Measurements from ENCODE around the gene DPY19L3. TPM values are rescaled to one million over a fixed set of nuclear protein-coding genes. Genes with fewer than 3 reads are reported as not detected.

DPY19L3 gene
- polyA plus RNA-seq, 1 of the 3 experiments (the other 2 are of a cell fraction), result 25.2 TPM

- Histone ChIP-seq H3K79me2 (ENCODE audit: insufficient read depth) (no peaks in the 10 kb centered on the region; the same call in 1 of the 2 replicates), H3K4me2 (no peak overlapping the region), H3K9ac (no peak overlapping the region), H3K27ac (ENCODE audit: low read depth in 2 of 2, low read length in 1 of 2) (no peak overlapping the region), H3K4me3 (ENCODE audit: low read depth in 2 of 2, low read length in 1 of 2) (no peak overlapping the region), H2AFZ (ENCODE audit: low read depth) (no peak overlapping the region), H3K9me3 (no peaks in the 10 kb centered on the region), H3K4me1 (ENCODE audit: control insufficient read depth in 1 of 2, insufficient read depth in 2 of 2, low read depth in 1 of 2, low read length in 1 of 2) (no peaks in the 10 kb centered on the region; a peak in 1 of 4 replicates), H3F3A (replicated peaks; ENCODE audit: insufficient read depth) (no peaks in the 10 kb centered on the region), H4K20me1 (ENCODE audit: insufficient read depth) (no peaks in the 10 kb centered on the region), H3K36me3 (replicated peaks in 1 of 2; ENCODE audit: control insufficient read depth in 1 of 2, insufficient read depth in 2 of 2, low read length in 1 of 2) (peaks cover 27 to 41% of the 10 kb centered on the region in 2 experiments), H3K9me2 (no peaks in the 10 kb centered on the region; the same call in 1 of the 2 replicates), H3K27me3 (ENCODE audit: insufficient read depth) (no peaks in the 10 kb centered on the region)
- CTCF ChIA-PET, result interaction anchor here (0.6 to 1.4 kb wide), 4 partner anchors 14 to 1224 kb away, joined by 3 to 4 read pairs (median 3); no protein-coding TSS in a partner anchor
- no peak for DNase-seq
- POLR2A ChIA-PET, result interaction anchor here (0.9 kb wide), 1 partner anchor 13 kb away, joined by 6 read pairs; the partner anchor contains the start of gene DPY19L3
- TF ChIP-seq USF2 (IDR thresholded peaks at IDR 0.05; ENCODE audit: borderline replicate concordance, low read depth, low read length), result no peak
- TF ChIP-seq MAX (IDR thresholded peaks at IDR 0.05; ENCODE audit: low read depth), result no peak
- no peak for TF ChIP-seq CHD2 (IDR thresholded peaks at IDR 0.05; ENCODE audit: low read length, partially characterized antibody)
- no peak for TF ChIP-seq FOSL2 (IDR thresholded peaks at IDR 0.05; ENCODE audit: borderline replicate concordance, low read depth)
- TF ChIP-seq YY1 (IDR thresholded peaks at IDR 0.05; ENCODE audit: low read depth), result no peak
- no peak for TF ChIP-seq RAD21 (IDR thresholded peaks at IDR 0.05; ENCODE audit: low read length)
- 89% methylated on average over 3 of the region's 3 CpGs for WGBS (ENCODE audit: low lambda C conversion rate)
These were observed 12.6 kb downstream of the DPY19L3 start for GRCh38 chr19:32418155-32418554.

- Histone ChIP-seq H3K27me3 (ENCODE audit: insufficient read depth) (no peaks in the 10 kb centered on the region), H3K4me3 (ENCODE audit: low read depth in 2 of 2, low read length in 1 of 2) (no peak overlapping the region), H3K4me2 (no peak overlapping the region), H3K79me2 (ENCODE audit: insufficient read depth) (no peaks in the 10 kb centered on the region; the same call in 1 of the 2 replicates), H4K20me1 (ENCODE audit: insufficient read depth) (no peaks in the 10 kb centered on the region), H3F3A (replicated peaks; ENCODE audit: insufficient read depth) (peaks cover 4% of the 10 kb centered on the region), H3K36me3 (replicated peaks in 1 of 2; ENCODE audit: control insufficient read depth in 1 of 2, insufficient read depth in 2 of 2, low read length in 1 of 2) (peaks cover 6 to 37% of the 10 kb centered on the region in 2 experiments), H2AFZ (ENCODE audit: low read depth) (no peak overlapping the region), H3K27ac (ENCODE audit: low read depth in 2 of 2, low read length in 1 of 2) (no peak overlapping the region), H3K4me1 (ENCODE audit: control insufficient read depth in 1 of 2, insufficient read depth in 2 of 2, low read depth in 1 of 2, low read length in 1 of 2) (no peaks in the 10 kb centered on the region; a peak in 1 of 4 replicates), H3K9ac (no peak overlapping the region), H3K9me3 (no peaks in the 10 kb centered on the region), H3K9me2 (no peaks in the 10 kb centered on the region; the same call in 1 of the 2 replicates)
- no peak for TF ChIP-seq TAF1 (IDR thresholded peaks at IDR 0.05; ENCODE audit: borderline replicate concordance, low read depth, low read length)
- no peak for TF ChIP-seq CTCF (IDR thresholded peaks at IDR 0.05)
- no peak for TF ChIP-seq JUND (IDR thresholded peaks at IDR 0.05)
- TF ChIP-seq YY1 (IDR thresholded peaks at IDR 0.05; ENCODE audit: low read depth), result no peak
- no peak for TF ChIP-seq RAD21 (IDR thresholded peaks at IDR 0.05; ENCODE audit: low read length)
- no peak for TF ChIP-seq NFIC (IDR thresholded peaks at IDR 0.05; ENCODE audit: borderline replicate concordance)
- WGBS (ENCODE audit: low lambda C conversion rate), result 89% methylated on average over 7 of the region's 7 CpGs
- no peak for DNase-seq
- POLR2A ChIA-PET, result no interaction called here
- CTCF ChIA-PET, result no interaction called here
These were observed 16.2 kb downstream of the DPY19L3 start for GRCh38 chr19:32421589-32422361.

Data from SK-N-SH (cell line).